CD1c-positive myeloid dendritic cell (primary cell): ENCODE measurements around the gene TSC1.
A peak's percentile ranks its signal among the peaks of the same experiment; 100 is the strongest.

Source experiments
- DNase-seq: peaks from one replicate; pipeline ENCODE4 v3.0.0-alpha.2; 2016; ENCODE audit errors: extremely low spot score

The TSC1 gene

DNA sequence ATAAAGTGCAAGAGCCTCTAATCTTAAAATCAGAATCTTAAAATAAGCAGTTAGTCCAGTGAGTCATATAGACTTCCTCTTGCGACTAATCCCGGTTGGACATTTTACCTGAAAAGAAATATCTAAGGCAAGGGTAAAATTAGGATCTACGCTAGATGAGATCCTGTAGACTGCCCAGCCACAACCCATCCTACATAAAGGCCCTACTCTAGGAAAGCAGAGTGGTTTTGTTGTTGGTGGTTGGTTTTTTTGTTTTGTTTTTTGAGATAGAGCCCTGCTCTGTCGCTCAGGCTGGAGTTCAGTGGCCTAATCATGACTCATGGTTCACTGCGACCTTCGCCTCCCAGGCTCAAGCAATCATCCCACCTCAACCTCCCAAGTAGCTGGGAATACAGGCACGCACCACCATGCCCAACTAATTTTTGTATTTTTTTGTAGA lies 6.9 kb downstream of the TSC1 start:
- no peak for DNase-seq

DNA sequence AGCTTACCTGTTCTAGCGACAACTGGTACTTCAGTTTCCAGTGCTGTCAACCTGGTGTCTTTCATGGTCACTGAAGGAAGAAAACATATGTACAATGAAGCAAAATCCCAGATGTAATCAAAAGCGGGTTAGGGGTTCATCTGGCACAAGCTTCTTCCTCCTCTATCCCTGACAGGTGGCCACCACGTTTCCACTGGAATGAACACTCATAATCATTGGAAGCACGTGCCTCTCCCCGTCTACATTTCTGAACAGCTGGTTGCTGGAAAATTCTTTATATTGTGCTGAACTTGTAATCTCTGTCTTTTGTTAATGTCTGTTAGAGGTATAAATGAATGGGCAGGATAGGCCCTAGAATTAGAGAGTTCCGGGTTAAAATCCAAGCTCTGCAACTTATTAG lies 9.4 kb downstream of the TSC1 start:
- no peak for DNase-seq

DNA sequence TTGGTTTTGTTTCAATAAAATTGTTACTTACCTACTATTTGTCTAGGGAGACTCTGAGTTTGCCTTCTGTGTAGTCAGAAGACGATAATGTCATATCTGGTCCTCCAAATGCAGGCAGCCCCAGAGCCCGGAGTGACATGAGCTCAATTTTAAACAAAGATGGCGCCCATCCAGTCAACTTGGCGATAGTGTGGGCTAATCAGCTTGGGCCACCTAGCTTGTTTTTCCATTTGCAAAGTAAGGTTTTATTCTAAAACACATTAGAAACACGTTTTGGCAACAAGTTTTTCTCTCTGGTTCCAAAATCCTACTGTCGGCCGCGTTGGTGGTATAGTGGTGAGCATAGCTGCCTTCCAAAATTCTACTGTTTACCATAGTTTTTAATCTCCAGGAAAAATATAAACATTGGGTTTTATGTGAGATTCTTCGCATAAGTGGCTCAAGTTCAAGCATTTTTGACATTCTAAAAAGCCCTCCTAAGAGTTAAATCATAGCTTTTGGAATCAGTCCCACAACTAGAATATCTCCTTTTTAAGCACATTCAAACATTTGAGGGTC lies 13.2 kb downstream of the TSC1 start:
- DNase-seq: no peak

DNA sequence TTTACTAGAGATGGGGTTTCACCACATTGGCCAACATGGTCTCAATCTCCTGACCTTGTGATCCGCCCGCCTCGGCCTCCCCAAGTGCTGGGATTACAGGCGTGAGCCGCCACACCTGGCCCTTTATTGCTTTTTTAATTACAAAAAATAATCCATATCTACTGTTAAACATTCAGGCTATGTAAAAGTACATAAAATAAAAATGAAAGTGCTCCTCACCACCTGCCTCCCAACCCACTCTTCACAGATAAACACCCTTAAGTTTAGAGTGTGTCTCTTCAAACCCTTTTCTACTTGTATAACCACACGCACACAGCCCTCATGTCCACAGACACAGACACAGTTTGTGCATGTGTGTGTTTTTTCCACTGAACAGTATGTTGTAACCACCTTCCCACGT lies 16.7 kb downstream of the TSC1 start:
- no peak for DNase-seq

DNA sequence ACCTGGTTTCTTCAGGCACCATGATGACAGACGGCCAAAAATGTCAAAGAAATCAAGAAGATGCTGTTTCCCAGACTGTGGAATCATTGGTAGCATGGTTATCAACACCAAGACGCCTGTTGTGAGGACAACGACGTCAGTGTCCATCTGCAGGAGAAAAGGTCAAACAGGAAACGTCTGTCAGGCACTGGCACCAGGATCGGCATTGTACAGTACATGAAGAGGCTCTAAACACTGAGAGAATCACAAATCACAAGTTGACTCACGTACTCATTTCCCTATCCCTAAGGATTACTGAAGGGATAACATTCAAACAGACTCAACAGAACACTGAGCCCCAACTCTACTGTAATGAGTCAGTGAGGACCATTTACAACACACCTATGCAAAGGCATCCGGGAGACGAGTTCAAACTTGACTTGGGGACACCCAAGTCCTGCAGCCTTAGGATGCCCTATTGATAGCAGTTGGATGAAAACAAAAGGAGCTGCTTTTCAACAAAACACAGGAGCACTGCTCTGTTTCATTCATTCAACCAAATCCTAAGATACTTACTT lies 21.0 kb downstream of the TSC1 start:
- no peak for DNase-seq

DNA sequence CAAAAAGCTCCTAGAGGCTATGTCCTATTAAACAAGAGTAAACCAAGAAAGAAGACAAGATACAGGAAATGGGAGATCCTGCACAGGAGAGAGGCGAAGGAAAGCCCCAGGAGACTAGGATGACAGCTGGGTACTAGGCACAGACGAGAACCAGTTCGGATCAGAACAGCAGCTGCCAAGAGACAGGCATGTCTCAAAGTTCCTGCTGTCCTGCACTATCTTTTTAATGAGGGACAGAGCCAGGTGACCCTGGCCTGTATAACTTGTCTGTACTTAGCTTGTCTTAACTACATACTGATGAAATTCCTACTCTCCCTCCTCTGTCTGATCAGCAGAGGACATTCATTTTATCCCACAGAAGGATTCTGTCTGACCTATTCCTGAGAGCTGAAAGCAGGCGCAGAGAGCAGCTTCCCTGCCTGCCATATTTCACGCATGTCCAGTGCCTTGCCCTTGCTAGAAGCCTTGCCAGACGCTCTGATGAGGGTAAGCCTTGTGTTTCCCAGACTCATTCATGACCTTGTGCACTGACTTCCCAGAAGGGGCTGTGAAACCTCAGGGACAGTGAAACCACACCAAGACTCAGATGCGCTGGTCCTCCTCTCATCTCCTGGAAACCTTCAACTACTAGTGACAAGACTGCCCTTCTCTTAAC lies 24.7 kb downstream of the TSC1 start:
- DNase-seq: no peak

DNA sequence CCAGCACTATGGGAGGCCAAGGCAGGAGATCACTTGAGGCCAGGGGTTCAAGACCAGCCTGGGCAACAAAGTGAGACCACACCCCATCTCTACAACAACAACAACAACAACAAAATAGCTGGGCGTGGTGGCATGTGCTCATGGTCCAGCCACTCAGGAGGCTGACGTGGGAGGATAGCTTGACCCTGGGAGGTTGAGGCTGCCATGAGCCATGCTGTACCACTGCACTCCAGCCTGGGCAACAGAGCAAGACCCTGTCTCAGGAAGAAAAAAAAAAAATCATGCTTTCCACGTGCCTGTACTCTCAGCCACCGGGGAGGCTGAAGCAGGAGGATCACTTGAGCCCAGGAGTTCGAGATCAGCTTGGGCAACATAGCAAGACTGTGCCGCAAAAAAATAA lies 29.5 kb downstream of the TSC1 start:
- DNase-seq: no peak

DNA sequence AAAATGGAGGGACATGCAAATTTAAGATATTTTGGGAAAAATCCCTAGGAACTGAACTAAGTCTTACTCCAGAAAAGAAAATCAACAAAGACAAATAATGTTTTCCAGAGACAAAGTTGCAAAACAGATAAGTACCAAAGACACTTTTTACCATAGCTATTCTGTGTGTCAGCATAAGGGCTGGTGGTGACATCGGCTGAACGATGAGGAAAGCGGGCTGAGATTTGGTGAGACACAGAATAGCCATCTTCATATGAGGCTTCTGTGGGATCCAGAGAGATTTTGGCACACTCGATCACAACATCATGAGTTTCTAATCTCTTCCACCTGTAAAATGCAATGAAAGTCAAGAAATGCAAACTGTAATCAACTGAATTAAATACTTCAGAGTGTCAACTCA lies 32.3 kb downstream of the TSC1 start:
- no peak for DNase-seq

DNA sequence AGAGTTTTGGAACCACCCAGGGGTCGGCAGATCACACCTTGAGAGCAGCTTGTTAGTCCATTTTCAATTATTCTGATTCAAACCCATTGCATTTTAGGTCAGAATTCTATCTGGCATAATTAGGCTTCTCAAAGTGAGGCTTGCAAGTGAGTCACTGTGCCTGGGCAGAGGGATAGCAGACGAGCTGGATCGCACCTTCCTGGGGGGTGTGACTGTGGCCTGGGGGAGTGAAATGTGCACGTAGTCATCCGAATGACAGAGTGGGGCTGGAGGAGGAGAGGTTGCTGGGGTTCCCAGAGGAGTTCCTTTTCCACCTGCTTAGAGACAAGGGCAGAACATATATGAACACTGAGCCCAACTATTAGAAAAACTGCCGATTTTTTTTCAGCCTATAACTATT lies 34.0 kb downstream of the TSC1 start:
- DNase-seq: no peak

DNA sequence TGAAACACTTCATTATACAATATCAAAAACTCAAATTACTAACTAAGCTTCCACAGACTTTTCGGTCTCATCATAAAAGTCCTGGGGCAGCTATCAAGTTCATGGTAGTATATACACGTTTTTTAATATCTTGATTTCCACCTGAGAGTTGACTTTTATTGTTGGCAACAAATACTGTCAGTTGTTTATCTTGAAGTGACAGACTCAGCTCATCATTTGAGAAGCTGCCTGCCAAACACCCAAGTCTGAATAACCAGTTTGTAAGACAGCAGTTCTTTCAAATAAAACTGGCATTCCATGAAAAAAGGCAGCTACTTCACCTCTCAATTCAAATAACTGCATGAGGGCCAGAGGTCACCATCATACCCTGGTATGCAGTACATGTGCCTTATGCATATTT lies 35.1 kb downstream of the TSC1 start:
- no peak for DNase-seq

DNA sequence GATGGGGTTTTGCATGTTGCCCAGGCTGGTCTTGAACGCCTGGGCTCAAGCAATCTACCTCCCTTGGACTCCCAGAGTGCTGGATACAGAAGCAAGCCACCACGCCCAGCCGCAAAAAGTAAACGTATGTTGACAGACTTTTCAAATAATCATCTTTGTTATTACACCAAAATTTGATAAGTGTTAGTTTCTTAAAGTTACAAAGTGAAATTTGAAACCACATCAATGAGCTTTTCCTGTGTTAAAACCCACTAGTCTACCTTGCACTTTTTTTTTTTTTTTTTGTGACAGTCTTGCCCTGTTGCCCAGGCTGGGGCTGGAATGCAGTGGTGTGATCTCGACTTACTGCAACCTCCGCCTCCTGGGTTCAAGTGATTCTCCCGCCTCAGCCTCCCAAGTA lies 35.8 kb downstream of the TSC1 start:
- no peak for DNase-seq

DNA sequence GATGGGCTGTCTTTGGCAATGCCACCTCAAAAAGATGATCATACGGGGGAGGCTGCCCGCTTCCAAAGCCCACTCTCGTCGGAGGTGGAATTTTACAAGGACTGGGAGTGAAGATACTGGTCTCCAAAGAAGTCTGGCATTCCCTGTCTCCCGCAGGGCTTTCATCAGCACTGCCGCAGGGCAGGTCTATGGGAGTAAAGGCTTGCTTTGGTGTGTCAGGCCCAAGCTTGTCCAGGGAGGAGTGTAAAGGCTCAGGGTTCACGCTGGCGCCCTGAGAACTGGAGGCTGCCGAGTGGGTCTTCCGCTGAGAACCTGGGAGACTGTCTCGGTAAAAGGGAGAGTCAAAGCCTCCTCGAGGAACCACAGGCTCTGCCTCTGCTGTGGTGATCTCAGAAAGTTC lies 38.7 kb downstream of the TSC1 start:
- DNase-seq: no peak

DNA sequence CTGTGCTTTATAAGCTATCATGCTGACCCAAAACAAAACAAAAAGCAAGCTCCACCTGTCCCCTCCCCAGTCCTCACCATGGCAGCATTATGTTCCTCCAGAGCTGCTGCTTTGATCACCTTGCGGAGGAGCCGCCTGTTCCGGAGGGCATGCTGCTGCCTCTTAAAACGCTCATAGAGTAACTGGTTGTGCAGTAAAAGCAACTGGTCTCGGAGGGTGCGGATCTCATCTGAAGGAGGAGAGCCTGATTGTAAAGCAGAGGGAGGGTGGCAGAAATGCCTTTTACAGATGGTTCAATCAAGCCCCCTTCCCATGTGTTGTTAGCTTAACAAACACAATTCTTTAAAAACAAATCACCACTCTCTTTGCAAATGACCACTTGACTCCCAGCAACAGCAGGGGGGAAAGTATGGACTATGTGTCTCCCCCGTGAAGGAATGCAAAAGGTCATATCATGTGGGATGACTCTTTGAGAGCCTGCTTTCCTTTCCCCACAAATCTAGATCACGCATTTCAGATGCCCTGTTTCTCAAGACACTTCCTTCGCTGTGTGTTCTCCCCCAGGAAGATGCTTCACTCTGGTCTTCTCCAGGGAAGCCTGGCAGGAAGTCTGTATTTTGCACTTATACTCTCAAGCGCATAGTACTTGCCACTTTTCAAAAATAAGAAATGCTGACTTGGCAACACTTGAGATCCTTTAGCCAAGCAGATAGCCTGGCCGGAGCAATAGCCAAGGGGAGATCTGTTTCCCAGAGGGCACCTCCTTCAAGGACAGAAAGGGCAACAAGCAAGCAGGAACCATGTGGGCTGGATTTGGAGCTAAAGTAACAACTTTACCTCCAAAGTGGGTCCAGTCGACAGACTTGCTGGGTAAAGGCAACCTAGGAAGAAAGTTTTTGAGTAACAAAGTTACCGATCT lies 40.6 kb downstream of the TSC1 start:
- DNase-seq: no peak

DNA sequence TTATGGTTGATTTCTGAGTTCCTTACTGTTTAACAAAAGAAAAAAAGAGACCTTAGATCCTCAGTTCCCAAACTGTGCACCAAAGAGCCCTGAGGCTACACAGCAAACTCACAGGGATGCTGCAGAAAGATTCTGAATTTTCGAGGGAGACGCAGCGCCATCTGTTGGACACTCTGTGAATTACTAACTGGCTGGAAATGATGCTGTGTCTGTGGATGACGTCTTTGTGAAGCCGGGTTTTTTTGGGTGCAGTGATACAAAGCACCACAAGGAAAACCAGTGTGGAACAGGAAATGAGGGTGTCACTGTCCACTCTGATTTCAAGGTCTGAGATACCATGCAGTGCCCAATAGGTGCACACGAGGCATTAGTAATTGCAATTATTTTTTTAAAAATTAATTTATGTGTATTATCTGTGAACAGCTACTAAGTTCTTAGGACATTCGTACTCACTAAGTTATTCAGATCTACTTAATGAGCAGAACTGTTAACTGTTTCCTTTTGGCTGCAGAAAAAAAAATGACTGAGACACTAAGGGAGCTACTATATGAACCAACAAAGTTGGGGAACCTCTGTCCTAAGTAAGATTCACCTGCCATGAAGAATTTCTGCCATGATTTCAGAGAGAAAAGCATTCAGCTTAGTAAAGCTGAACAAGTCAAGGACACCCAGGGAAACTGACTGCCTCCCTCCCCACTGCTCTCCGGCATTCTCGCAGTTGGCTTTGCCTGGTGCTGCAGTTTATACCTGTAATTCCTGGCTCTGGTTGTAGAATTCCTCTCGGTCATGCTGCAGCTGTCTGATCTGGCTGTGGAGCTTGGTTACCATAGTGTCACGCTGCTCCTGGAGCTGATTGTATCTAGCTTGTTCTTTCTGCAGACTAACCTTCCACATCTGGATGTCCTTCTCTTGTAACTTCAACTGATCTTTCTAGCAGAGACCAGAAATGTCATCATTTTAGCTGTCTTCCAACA lies 42.3 kb downstream of the TSC1 start:
- DNase-seq: peak; percentile 90

DNA sequence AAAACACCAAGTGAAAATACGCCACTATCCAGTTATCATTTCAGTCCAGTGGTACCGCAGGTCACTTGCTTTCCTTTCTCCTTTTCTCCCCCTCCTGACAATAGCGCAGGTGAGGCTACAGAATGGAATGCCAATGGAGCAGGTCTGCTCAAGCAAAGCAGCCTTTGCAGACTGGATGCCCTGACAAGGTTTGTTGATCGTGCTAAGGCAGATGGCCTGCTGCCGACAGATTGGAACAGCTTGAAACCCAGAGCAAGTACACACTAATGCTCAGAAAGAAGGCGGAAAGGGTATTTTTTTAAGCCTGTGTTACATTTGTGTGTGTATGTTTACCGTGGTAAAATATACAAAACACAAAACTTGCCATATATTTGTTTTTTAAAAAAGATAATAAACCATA lies 46.4 kb downstream of the TSC1 start:
- no peak for DNase-seq

DNA sequence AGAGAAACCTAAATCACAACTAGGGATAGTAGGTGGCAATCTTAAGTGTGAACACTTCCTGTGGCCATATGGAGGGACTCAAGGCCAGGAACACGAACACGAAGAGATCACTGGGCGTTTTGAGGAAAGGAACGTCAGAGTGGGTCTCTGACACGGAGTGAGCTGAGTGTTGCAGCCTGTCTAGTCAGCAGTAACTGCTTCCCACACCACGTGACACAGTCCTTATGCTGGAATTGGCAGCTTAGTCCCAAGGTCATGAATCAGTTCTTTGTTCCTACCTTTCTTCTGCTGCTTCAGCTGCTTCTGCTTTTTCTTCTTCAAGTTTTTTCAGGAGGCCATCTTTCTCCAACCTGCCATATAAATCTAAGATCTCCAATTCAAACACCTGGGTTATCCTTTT lies 47.5 kb downstream of the TSC1 start:
- DNase-seq: no peak

DNA sequence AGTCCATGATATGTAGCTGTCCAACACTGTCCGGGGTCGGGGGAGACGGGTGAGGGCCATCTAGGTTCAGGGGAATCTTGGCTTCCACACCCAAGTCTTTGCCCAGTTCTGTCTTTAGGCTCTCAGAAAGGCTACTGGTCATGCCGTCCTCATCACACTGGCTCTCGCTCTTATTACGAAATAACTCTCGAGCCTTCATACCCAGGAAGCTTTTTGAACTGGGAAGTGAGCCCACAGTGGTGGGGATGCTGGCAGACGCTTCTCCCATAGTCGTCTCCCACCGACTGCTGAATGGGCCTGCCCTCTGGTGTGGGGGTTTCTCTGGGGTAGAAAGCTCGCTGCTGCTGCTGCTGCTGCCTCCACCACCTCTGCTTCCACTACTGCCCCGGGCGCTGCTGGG lies 48.2 kb downstream of the TSC1 start:
- DNase-seq: no peak

DNA sequence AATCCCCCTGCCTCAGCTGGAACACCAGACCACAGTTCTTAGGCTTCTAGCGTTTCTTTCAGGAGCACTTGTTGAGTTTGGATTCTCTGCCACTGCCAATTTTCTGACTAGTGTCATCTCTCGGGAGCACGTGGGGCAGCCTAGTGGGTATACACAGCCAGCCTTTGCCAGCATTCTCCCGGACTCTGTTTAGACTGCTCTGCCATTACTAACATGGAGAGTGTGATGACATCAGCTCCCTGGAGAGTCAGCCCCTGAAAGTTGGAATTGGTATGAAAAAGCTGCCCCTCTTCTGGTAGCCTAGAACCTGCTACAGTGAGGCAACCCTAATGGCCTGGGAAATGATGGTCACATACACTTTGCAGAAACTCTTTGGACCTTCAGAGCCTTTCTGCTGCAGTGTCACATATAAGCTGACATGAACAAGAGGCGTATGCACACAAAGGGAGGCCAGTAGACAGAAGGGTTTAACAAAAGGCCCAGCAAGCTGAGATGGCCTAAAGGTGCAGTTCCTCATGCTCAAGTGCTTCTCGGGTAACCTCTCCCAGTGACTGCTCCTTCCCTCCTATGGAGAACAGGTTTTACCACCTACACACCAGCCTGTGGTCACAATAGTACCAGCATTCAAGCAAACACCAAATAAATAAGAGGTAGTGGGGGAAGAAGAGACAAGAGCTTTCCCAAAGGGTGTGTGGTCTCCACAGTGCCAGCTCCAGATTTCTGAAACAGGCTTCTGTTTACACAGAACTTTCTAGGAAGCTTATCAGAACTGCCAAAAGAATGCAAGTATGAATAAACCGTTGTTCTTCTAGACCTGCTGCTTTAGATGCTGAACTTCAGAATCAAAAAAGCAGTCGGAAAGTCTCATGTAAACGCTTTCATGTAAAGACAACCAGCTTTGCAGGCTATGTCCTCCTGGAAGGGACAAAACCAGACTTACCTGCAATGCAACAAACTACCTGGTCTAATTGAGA lies 49.3 kb downstream of the TSC1 start:
- DNase-seq: no peak

DNA sequence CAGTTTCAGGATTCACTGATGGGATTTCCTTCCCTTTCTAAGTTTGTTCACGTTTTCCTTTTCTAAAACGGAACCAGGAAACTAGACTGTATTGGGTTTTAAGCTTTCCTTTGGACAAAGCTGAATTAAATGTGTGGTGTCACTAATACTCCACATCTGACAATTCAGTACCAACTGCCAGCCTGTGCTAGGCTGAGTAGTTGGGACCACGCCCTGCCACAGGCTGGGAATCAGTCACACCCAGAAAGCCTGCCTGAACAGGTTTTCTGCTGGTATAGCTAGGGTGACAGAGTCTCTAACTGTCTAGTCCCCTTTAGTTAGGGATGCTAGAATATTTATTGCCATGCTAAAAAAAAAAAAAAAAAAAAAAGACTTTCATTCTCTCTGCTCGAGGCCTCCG lies 50.1 kb downstream of the TSC1 start:
- DNase-seq: no peak

DNA sequence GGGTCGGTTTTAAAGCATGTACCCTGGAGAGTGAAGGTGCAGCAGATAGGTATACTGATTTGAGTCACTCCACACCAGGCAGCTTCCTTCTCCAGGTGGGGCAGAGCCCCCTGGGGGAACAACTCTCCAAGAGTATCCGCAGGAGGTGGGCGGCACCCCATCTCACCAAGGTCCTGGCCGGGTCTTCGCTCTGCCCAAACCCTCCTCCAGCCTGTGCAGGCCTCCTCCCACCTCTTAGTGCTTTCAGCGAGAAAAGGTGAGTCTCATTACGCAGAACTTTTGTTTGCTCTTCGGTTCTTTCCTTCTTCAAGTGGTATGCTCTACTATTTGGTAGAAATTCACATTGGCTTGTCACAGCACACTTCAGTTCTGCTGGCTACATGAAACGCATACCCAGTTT lies 52.0 kb downstream of the TSC1 start:
- DNase-seq: no peak
